DND-41 (cell line): ENCODE results near the gene MFSD11.
"Not testable (repeated sequence)": the region's sequence is repeated elsewhere in the genome, so short reads cannot be mapped to it uniquely, and the experiment has no call there.

Source experiments
- EZH2 ChIP-seq: IDR thresholded peaks from 3 replicates; pipeline ENCODE4 v1.6.1; 2012; ENCODE audit warnings: borderline replicate concordance, low read depth, mild to moderate bottlenecking, moderate library complexity, low read length, inconsistent platforms; ENCODE audit not compliant: severe bottlenecking
- TF ChIP-seq, protein P1 (sequence below): IDR thresholded peaks from 2 replicates; pipeline ENCODE4 v1.5.1; 2012; ENCODE audit warnings: borderline replicate concordance, low read length, moderate library complexity, mild to moderate bottlenecking; ENCODE audit not compliant: poor library complexity, severe bottlenecking; ENCODE audit errors: extremely low read depth

DNA sequence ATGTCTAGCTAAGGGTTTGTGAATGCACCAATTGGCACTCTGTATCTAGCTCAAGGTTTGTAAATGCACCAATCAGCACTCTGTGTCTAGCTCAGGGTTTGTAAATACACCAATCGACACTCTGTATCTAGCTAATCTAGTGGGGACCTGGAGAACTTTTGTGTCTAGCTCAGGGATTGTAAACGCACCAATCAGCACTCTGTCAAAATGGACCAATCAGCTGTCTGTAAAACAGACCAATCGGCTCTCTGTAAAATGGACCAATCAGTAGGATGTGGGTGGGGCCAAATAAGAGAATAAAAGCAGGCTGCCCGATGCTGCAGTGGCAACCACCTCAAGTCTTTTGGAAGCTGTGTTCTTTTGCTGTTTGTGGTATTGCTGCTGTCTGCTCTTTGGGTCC, 68.8 kb downstream of the MFSD11 start:
- TF ChIP-seq, protein P1, sequence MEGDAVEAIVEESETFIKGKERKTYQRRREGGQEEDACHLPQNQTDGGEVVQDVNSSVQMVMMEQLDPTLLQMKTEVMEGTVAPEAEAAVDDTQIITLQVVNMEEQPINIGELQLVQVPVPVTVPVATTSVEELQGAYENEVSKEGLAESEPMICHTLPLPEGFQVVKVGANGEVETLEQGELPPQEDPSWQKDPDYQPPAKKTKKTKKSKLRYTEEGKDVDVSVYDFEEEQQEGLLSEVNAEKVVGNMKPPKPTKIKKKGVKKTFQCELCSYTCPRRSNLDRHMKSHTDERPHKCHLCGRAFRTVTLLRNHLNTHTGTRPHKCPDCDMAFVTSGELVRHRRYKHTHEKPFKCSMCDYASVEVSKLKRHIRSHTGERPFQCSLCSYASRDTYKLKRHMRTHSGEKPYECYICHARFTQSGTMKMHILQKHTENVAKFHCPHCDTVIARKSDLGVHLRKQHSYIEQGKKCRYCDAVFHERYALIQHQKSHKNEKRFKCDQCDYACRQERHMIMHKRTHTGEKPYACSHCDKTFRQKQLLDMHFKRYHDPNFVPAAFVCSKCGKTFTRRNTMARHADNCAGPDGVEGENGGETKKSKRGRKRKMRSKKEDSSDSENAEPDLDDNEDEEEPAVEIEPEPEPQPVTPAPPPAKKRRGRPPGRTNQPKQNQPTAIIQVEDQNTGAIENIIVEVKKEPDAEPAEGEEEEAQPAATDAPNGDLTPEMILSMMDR, result not testable (repeated sequence)
- TF ChIP-seq EZH2, result not testable (repeated sequence)
